Activated CD8-positive, alpha-beta memory T cell treated with anti-CD3 and anti-CD28 coated beads for 36 hours (primary cell): ENCODE results near the gene SLC30A1. TPM values are rescaled to one million over a fixed set of nuclear protein-coding genes. Genes with fewer than 3 reads are reported as not detected.
"Not testable (repeated sequence)": the region's sequence is repeated elsewhere in the genome, so short reads cannot be mapped to it uniquely, and the experiment has no call there.

ENCODE experiments used
- CTCF ChIA-PET: fragments of 350-600 bp; sonication (Branson Sonifier 250); formaldehyde crosslinking; loops from one replicate; lab custom pipeline; 2021; ENCODE audit warnings: antibody characterized with exemption; lab: Charles Lee
- POLR2A ChIA-PET: fragments of 350-600 bp; sonication (Branson Sonifier 250); formaldehyde crosslinking; loops from one replicate; lab custom pipeline; 2021; ENCODE audit warnings: antibody characterized with exemption; lab: Charles Lee
- total RNA-seq, 2 experiments: library from RNA; stranded (reverse); gene quantifications; one replicate each; pipeline ENCODE4 v1.2.3, GENCODE V29; 2021

SLC30A1 gene, protein sequence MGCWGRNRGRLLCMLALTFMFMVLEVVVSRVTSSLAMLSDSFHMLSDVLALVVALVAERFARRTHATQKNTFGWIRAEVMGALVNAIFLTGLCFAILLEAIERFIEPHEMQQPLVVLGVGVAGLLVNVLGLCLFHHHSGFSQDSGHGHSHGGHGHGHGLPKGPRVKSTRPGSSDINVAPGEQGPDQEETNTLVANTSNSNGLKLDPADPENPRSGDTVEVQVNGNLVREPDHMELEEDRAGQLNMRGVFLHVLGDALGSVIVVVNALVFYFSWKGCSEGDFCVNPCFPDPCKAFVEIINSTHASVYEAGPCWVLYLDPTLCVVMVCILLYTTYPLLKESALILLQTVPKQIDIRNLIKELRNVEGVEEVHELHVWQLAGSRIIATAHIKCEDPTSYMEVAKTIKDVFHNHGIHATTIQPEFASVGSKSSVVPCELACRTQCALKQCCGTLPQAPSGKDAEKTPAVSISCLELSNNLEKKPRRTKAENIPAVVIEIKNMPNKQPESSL
- 1 to 10 TPM; 9.6 TPM for total RNA-seq

DNA sequence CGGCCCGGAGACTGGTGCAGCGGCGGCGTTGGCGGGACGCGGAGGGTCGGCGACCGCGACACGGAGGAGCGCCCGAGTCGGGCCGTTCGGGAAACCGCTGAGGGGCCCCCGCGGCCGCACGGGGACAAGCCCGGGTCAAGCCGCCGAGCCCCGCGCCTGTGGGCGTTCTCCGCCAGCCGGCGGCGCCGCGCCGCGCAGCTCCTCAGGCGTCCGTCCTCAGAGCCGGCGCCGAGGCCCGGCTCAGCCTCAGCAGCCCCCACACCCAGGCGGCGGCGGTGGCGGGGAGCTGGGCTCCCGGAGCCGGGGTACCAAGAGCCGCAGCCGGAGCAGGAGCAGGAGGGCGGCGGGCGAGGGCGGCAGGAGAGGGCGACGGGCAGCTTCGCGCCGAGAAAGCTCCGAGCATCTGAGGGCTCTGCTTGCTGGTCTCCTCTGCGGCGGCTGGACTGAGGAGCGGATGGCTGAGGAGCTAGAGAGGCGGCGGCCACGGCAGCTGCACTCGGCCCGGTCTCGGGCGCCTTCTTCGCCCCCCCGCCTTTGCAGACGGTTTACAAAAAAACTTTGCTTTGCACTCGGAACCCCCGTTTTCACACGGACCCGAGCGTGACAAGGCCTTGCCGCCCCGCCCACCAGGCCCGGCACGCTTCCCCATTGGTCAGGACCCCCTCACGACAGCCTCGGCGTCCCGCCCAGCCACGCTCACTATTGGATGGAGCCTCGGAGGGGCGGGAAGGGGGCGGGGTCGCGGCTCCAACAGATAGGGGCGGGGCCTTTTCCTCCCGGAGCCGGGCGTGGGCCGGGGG, at the start of gene SLC30A1:
TSS of gene SLC30A1 (minus strand) at position 522 of the 800 bp plus-strand sequence. CDS start 549 bp downstream, outside the sequence.
- ChIA-PET CTCF (interaction anchor here (1.0 to 1.5 kb wide), 3 partner anchors 12 to 71 kb away, joined by 3 to 7 read pairs (median 3); no protein-coding TSS in a partner anchor), POLR2A (interaction anchor here (0.5 to 1.1 kb wide), 3 partner anchors 63 to 540 kb away, joined by 3 read pairs; no protein-coding TSS in a partner anchor)

- POLR2A ChIA-PET, result no interaction called here
- CTCF ChIA-PET, result interaction anchor here (0.6 kb wide), 1 partner anchor 40 kb away, joined by 3 read pairs; no protein-coding TSS in a partner anchor
Measured at GRCh38 chr1:211628417-211628816, 49.5 kb upstream of the SLC30A1 start.

- POLR2A ChIA-PET, result no interaction called here
- CTCF ChIA-PET, result no interaction called here
Measured at GRCh38 chr1:211627259-211627658, 48.3 kb upstream of the SLC30A1 start.

DNA sequence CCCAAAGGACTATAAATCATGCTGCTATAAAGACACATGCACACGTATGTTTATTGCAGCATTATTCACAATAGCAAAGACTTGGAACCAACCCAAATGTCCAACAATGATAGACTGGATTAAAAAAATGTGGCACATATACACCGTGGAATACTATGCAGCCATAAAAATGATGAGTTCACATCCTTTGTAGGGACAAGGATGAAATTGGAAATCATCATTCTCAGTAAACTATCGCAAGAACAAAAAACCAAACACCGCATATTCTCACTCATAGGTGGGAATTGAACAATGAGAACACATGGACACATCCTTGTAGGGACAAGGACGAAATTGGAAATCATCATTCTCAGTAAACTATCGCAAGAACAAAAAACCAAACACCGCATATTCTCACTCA, 46.9 kb upstream of the SLC30A1 start:
- CTCF ChIA-PET, POLR2A ChIA-PET: not testable (repeated sequence)

DNA sequence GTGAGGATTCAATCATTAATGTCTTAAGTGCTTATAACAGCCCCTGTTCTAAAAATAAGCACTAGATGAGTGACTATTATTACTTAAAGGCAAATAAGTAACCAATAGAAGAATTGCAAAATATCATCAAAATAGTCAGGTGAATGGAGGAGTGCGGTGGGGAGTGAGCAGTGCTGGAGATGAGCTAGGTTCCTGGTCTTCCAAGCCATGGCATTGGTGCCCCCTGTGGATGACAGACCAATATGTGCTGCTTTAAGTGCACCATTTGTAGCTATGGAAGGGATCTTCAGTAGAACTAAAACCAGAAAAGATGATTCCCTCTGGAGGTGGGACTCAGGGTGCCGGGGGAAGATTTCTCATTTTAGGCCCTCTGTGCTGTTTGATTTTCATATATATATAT, 46.1 kb upstream of the SLC30A1 start:
- POLR2A ChIA-PET, result no interaction called here
- CTCF ChIA-PET, result interaction anchor here (0.7 kb wide), 1 partner anchor 314 kb away, joined by 4 read pairs; no protein-coding TSS in a partner anchor

GRCh38 chr1:211623515-211623914, 44.6 kb upstream of the SLC30A1 start:
- CTCF ChIA-PET, result interaction anchor here (0.6 kb wide), 1 partner anchor 29 kb away, joined by 3 read pairs; no protein-coding TSS in a partner anchor
- POLR2A ChIA-PET, result no interaction called here

- ChIA-PET POLR2A (no interaction called here), CTCF (no interaction called here)
Measured at GRCh38 chr1:211621447-211622198, 42.7 kb upstream of the SLC30A1 start.

DNA sequence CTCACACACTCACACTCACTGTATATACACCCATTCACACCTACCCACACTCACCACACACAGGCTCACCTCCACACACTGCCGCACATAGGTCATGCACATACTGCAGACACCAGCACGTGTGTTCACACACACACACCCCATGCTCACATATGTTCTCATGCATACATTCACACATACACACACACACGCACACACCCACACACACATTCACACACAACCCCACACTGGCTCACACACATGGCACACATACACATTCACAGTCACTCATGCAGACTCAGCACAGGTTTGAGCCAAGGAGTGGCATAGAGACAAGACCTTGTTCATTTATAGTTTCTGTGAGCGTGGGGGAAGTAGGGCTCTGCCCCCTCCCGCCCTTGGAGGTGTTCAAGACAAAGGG, 41.1 kb upstream of the SLC30A1 start:
- ChIA-PET POLR2A (no interaction called here), CTCF (no interaction called here)

- ChIA-PET CTCF (no interaction called here), POLR2A (no interaction called here)
Measured at GRCh38 chr1:211619033-211619996, 40.4 kb upstream of the SLC30A1 start.

- POLR2A ChIA-PET, result no interaction called here
- CTCF ChIA-PET, result interaction anchor here (1.0 to 1.6 kb wide), 2 partner anchors 33 to 82 kb away, joined by 3 read pairs; no protein-coding TSS in a partner anchor
Measured at GRCh38 chr1:211616965-211617297, 38.0 kb upstream of the SLC30A1 start.

- CTCF ChIA-PET, result interaction anchor here (1.6 kb wide), 1 partner anchor 82 kb away, joined by 3 read pairs; no protein-coding TSS in a partner anchor
- POLR2A ChIA-PET, result no interaction called here
Measured at GRCh38 chr1:211616231-211616964, 37.4 kb upstream of the SLC30A1 start.

DNA sequence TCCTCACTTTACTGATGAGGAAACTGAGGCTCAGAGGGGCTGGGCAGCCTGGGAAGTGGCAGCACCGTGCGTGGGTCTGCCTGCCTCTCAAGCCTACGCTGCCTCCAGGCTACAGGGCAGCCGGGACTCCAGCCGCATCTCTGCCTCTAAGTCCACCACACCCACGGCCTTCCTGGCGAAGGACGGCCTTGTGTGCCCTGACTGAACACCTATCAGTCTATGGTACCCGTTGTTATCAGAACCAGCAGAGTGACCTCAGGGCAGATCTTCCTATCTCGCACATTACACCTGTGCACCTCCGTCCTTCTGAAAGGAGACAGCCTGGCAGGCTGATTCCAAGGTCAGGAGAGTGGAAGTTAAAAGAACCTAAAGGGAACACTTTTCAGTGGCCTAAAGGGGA, 35.7 kb upstream of the SLC30A1 start:
- CTCF ChIA-PET, result interaction anchor here (0.7 kb wide), 1 partner anchor 1175 kb away, joined by 3 read pairs; no protein-coding TSS in a partner anchor
- POLR2A ChIA-PET, result interaction anchor here (0.6 kb wide), 1 partner anchor 103 kb away, joined by 4 read pairs; no protein-coding TSS in a partner anchor

DNA sequence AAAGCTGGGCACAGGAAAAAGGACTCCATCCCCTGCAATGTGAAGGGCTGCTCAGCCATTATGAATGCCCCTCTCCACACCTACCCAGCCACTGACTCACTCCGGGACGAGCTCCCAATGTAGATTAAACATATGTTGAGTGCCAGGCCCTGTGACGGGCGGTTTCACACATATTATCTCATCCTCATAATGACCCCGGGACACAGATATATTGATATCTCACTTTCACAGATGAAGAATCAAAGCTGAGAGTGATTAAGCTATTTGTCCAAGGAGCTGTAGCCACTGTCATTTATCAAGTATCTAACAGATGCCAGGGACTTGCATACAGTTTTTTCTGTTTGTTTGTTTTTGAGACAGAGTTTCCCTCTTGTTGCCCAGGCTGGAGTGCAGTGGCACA, 35.0 kb upstream of the SLC30A1 start:
- POLR2A ChIA-PET, result no interaction called here
- CTCF ChIA-PET, result interaction anchor here (0.7 kb wide), 1 partner anchor 1174 kb away, joined by 3 read pairs; no protein-coding TSS in a partner anchor

DNA sequence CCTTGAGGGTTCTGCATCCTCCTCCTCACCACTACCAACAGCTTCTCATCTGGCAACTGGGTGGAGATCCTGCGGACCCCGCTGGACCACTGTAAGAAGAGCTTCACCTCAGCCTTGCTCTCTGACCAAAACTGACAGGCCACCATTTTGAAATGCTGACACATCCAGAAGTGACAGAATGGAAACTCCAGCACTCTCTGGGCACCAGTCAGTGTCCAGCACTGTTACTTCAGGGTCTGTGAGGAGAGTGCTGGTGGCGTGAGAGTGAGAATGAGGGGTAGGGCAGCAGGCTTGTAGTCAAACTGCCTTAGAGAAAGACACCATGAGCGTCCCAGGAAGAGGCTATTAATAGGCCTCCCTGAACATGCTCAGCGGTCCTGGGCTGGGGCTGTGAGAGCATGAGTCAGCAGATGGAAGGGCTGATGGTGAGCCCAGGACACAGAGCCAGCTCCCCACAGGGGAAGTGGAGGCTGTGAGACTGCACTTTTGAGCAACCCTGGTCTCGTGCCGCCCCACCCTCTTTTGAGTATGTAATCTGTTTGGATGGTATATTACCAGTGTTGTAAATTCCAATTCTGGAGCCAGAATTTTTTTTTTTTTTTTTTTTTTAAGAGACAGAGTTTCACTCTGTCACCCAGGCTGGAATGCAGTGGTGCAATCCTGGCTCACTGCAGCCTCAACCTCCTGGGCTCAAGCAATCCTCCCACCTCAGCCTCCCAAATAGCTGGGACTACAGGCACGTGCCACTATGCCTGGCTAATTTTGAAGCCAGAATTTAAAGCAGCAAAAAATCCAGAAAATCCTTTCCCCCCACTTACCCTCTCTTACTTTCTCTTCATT, 34.4 kb upstream of the SLC30A1 start:
- ChIA-PET POLR2A (no interaction called here), CTCF (no interaction called here)

DNA sequence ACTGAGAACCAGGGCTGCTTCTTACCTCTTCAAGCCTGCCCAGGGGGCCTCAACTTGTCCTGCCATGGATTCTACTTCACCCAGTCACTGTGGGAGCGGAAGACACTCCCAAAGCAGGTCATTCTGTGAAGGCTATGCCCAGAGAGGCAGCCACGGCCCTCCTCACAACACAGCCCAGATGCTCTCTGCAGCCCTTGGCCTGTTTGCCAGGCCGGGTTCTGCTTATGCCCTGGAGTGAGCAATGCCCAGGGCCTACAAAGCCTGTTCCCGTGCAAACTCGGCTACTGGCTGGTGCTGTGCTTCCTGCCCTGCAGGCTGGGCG, 33.8 kb upstream of the SLC30A1 start:
- CTCF ChIA-PET, result no interaction called here
- POLR2A ChIA-PET, result no interaction called here

DNA sequence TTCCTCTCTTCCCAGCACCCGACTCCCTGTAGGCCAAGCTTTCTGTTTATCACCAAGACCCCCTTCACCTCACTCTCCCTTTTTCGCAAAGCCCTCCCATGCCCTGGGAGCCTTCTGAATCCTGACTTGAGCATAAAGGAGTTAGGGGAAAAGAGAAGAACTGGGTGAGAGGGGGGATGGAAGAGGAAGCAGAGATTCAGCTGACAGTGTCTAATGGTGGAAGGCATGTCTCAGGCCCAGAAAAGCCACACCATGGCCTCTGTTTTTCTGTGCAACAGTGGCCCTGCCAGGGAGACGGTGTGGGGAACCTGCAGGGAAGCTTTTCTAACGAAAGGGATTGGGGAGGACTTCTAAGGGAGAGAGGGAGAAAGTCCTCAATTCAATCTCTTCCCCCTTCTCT, 32.9 kb upstream of the SLC30A1 start:
- POLR2A ChIA-PET, result no interaction called here
- CTCF ChIA-PET, result no interaction called here
